Astrocyte of the hippocampus (primary cell): ENCODE measurements around the gene VPS39.

Source experiments
- DNase-seq: peaks from one replicate; pipeline ENCODE4 v3.0.0; 2011; ENCODE audit warnings: low read depth, low spot score

Gene VPS39

DNA sequence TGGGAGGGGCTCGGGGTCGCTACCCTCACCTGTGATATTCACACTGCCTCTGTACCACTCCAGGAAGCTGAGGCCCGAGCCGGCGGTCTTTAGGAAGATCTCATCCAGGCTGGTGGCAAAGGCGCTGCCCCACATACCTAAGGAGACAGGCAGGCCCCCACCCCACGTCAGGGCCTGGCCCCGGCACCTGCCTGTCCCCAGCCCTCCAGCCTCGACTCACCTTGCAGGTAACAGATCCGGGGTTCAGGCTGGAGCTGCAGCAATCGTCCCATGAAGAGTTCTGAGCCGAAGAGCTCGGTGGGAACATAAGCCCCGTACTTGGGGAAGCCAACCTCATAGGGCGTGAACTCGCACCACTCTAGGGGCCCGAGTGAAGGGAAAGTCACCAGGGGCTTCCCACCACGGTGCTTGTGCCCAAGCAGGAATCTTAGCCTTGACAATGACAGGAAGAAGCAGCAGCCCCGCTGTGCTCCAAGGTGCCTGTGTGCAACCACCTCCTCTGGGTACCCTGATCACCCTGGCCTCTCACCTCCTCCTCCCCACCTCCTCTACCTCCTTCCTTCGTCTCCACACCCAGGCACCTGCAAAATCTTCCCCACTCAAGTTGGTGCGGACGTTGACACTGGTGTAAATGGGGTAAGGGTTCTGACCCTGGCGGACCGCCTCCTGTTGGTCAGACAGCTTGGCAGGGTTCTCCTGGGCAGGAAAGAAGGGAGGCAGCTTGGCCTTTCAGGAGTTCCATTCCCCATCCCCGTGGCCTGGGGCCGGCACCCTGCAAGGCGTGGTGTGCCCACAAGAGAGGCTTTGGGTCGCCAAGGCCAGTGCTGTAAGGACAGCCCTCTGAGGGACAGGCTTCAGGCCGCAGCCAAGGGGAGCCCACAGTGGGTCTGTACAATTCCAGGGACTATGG is 62.3 kb downstream of the VPS39 start:
- no peak for DNase-seq

DNA sequence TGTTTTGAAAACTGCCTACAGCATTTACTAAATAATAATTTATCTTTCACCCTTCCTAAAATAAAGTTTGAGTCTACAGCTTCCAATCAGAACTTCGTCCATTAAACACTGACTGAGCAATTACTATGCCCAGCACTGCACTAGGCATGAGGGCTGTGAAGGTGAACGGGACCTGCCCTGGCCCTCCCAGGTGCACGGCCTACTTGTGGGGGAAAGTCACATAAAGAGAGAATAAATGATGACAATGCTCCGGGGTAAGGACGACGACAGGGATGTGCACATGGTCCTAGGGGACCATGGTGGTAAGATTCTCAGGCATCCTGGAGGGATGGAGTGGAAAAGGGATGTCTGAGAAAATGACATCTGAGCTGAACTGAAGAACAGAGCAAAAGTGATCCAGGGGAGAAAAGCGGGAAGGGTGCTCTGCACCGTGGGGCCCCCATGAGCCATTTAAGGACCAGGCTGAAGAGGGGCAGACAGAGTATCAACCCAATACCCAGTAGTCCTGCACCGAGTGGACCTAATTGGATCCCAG is 63.2 kb downstream of the VPS39 start:
- no peak for DNase-seq

DNA sequence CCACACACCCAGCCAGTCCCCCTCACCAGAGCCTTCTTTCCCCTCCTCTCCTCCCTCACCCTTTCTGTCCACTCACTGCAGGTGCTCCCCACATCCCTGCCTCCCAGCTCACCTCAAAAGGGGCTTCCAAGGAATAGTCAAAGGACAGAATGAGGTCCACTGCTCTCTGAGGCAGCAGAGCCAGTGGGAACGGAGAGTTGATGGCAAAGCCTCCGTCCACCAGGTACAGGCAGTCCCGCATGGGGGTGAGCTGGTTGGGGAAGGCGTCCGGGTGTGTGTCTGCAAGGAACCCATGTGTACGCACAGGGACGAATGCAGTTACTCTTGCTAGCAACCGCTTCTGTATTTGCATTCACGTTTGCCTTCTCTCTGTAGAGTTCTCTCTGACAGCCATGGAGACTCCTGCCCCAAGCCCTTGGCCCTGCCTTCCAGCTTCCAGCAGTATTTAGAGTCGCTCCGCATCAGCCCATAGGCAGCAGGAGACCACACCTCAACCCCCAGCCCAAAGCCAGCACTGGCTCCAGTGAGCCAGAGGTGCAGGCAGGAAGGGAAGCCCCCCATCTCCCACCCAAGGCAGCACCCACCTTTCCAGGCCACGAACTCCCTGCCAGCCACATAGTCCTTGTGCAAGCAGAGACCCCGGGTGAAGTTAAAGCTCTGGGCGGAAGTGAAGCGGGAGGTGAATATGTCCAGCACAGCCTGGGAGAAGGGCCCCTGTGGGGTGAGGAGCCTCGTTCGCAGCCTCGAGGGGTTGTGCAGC is 64.1 kb downstream of the VPS39 start:
- DNase-seq, result no peak

DNA sequence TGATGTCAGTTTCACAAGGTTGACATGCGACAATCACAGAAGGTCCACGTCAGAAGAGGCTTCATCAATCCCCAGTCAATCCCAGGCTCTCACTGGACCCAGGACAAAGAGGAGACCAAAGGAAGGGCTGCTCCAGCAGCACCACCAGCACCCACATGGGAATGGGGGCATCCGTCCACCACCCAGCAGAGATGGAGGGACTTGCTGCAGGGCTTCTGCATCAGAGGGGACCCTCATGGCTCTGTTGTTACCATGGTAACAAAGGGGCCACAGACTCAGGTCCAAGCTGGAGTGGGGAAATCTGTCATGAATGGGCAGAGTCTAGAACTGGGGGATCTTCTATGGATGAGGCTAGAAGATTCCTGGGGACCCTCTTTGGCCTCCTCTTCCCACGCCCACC is 64.7 kb downstream of the VPS39 start:
- no peak for DNase-seq

DNA sequence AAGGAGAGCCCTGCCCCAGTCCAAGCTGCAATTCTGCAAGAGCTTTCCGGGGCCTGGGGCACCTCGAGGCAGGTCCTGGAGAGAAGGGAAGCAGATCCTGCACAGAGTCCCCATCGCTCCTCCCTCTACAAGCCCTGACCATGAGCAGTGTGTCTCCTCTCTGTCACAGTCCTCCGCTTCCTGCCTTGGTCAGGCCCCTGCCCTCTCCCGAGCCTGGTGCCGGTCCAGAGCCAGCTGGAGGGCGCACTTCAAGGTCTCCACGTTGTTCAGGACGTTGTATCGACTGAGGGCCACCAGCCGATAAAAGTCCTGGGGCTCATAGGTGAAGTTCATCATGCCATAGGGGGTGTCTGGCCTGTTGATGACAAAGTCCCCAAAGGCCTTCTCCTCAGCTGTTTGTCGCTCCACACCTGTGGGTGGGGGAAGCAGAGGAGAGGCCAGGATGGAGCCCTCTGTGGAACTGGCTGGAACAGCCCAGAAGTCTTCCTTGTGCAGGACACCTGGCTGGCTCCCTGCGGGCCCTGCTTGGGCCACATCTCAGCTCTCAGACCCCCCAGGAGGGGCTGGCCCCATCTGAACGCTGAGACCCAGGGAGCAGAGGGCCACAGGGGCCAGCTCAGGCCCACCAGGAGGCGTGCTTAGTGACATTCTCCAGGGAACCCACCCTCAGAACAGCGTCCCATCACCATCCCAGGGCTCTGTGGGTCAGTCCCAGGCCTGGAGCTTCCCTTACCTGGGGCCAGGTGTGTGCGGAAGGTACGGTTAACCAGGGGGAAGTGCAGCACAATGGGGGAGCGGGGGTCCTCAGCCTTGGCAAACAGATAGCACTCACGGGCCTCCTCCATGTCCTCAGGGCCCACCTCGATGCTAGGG is 66.1 kb downstream of the VPS39 start:
- DNase-seq, result no peak

DNA sequence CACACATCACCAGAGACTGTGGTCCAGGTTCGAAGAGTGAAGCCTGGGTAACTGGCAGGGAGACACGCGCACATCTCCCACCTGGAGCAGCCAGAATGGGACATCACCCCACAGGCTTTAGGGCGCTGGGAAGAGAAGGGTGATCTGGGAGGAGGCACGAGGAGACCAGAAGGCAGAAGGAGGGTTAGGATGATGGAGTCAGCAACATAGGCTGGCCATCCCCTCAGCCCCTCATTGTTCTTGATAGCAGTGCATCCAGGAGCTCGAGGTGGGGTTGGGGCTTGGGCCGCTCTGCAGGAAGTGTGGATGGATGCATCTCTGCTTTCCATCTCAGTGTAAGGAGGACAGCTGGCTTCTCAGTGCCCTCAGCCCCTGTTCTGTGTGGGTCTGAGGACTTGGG is 66.9 kb downstream of the VPS39 start:
- no peak for DNase-seq

DNA sequence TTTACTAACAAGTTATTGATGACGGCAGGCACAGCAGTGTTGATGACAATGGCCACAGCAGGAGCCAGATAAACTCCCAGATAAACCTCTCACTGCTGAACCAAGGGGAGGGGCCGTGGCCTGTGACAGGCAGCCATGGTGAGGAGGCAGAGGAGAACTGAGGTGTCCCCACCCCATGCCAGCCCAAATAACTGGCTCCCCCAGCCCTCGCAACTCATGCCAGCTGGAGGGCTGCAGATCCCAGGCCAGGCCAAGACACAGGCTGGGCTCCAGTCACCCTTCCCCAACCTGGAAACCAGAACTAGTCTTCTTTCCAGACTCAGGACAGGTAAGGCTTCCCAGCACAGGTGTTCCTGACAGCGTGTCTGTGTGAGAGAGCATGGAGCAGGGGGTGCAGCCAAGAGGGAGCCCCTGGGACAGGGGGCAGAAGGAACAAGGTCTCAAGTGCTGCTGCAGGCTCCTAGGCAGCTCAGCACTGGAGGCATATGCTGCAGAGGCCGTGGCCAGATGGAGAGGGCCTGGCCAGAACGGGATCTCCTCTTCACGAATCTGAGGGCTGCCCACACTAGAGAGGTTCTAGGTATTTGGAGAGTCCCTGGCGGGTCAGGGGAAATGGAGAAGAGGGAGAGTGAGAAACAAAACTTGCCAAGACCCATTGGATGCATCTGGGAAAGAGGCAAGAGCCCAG is 67.6 kb downstream of the VPS39 start:
- DNase-seq, result no peak

DNA sequence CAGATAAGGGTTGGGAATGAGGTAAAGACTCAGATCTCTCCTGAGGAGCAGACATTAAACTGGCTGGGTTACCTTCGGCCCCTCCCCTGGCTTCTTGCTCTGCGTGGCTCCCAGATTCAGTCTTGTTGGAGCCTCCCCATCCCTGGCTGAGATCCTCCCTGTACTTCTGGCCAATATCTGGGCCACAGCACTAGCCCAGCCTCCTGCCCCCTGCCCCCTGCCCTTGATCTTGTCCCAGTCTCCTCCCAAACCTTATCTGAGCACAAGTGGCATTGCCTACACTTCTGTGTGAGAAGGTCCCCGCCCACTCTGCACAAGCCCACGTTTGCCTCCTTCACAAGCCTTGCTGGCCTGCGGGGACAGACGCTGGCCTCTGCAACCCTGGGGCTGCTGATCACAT is 68.5 kb downstream of the VPS39 start:
- no peak for DNase-seq

DNA sequence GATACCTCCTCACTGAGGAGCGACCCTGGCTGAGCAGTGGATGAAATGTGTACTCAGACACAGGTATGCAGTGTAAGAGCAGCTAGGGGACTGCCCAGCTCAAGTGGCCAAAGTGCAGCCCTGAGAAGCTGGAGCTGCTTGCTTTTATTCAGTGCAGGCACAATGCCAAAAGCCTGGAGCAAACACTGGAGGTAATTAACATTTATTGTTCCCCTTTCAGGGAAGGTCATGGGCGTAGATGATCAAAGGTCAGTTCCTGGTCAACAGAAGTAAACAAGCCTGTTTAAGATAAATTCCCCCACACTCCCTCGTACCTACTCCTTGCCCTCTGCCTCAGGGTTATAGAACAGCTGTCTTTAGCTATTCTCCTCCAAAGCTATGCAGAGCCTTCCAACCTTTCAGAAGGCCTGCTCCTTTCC is 69.1 kb downstream of the VPS39 start:
- no peak for DNase-seq

DNA sequence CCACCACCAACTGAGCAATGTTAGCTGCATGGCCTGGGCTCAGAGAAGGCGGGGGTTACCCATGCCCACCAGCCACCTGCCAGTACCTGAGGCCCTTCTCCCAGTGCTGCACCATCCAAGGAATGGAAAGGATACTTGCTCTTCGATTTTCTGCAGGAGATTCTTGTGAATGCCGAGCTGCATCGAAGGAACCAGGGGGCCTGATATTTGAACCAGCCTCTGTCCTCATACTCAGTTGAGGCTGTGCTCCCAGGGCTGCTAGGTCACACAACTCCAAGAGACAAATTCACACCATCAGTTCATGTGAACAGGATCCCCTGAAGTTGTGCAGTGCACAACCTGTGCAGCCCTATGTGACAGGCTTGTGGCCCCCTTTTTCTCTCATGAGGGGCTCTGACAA is 69.7 kb downstream of the VPS39 start:
- no peak for DNase-seq

DNA sequence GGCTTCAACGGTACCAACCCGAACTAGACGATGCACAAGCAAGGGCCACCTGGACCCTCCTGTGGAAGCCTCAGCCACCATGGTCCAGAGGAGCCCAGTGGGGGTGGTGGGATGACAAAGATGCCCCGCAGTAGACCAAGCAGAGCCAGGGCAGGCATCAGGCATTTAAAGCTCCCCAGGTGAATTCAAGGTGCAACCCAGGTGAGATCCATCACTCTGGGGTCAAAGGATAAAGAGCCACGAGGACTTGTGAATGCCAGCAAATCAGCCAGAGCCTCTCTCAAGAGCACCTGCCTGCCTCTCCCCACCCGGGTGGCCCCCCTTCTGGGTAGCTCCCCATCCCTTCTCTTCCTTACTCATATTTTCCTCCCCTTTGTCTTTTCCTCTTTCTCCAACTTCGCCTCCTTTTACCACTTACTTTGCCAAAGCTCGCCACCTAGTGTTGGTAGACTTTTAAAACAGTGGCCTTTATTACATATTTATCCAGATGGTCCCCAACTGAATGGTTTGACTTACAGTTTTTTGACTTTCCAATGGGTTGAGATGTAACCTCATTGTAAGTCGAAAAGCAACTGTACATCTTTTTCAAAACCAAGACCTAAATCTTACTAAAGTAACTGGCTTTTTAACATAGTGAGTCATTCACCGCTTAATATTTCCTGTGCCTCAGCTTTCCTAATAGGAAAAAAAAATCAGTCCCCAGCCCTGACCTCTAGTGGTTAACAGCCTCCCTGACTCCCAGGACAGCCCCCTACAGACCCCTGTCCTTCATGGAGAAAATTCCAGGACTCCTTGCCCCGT is 70.4 kb downstream of the VPS39 start:
- DNase-seq, result peak; percentile 67

DNA sequence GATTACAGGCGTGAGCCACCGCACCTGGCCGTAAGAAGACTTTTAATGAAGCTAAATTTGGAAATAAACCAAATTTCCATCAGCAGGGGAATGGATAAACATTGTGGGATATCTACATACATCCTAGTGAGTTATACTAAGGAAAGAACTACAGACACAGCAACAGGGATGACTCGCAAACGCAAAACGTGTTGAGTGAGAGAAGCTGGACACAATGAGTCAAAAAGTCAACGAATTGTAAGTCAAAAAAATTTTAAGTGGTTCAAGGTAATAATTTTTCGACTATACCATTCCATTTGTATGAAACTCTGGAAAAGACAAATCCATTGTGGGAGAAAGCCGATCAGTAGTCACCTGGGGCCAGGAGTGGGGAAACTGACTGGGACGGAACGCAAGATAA is 71.6 kb downstream of the VPS39 start:
- no peak for DNase-seq

DNA sequence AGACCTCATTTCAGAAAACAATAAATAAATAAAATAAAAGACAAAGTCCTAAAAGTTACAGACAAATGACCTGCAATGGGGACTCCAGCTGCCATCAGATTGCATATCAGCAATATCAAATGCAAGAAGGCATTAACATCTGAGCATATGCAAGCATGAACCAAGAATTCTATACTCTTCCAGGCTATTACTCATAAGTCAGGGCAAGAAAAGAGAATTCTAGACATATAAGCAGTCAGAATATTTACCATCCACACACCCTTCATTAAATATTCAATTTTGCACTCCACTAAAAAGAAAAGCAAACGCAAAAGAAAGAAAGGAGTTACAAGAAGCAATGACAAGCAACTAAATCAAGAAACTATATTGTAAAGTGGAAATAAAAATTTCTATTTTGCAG is 72.8 kb downstream of the VPS39 start:
- DNase-seq, result no peak

DNA sequence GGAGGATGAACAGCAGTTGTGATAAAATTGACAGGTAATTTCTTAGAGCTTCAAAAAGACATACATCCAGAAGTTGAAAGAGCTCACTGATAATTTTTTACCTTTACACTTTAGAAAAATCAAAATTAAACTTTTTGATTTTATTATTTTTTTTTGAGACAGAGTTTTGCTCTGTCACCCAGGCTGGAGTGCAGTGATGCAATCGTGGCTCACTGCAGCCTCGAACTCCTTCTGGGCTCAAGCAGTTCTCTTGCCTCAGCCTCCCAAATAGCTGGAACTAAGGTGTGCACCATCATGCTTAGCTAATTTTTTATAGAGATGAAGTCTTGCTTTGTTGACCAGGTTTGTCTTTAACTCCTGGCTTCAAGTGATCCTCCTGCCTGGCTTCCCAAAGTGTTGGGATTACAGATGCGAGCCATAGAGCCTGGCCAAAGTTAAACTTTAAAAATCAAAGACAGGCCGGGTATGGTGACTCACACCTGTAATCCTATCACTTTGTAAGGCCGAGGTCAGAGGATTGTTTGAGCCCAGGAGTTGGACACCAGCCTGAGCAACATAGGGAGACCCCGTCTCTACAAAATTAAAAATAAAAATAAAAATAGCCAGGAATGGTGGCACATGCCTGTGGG is 73.4 kb downstream of the VPS39 start:
- DNase-seq, result no peak

DNA sequence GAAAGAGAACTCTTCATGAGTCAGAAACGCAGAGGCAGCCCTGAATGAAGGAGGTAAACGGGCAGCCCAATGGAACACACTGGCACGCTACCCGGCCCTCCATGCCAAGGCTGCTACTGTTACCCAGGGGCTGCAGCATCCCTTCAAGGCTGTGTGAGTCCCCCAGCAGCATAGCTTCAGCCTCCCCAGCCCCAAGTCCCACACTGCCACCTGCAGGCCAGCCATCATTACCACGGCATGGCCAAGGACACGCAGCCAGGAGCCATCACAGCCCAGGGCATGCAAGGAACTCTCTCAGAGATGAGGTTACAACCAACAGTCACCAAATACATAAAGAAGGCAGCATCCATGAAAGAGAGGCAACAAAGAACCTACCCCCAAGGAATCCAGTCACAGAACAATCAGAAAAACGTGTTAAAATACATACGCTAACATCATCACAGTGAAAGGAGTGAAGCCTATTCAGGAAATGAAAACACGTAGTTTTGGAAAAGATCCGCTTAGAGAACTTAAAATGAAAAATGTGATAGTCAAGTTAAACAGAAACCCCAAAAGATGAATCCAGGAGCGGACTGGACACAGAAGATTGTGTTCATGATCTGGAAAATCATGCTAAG is 74.1 kb downstream of the VPS39 start:
- peak; percentile 44 for DNase-seq

DNA sequence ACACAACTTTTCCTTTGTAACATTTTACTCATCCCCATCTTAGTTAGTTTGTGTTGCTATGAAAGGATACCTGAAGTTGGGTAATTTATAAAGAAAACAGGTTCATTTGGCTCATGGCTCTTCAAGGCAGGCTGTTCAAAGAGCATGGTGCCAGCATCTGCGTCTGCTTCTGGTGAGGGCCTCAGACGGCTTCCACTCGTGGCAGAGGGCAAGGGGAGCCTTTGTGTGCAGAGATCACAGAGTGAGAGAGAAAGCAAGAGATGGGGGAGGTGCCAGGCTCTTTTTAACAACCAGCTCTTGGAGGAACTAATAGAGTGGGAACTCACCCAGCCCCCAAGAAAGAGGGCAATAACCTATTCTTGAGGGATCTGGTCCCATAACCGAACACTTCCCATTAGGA is 74.7 kb downstream of the VPS39 start:
- no peak for DNase-seq

DNA sequence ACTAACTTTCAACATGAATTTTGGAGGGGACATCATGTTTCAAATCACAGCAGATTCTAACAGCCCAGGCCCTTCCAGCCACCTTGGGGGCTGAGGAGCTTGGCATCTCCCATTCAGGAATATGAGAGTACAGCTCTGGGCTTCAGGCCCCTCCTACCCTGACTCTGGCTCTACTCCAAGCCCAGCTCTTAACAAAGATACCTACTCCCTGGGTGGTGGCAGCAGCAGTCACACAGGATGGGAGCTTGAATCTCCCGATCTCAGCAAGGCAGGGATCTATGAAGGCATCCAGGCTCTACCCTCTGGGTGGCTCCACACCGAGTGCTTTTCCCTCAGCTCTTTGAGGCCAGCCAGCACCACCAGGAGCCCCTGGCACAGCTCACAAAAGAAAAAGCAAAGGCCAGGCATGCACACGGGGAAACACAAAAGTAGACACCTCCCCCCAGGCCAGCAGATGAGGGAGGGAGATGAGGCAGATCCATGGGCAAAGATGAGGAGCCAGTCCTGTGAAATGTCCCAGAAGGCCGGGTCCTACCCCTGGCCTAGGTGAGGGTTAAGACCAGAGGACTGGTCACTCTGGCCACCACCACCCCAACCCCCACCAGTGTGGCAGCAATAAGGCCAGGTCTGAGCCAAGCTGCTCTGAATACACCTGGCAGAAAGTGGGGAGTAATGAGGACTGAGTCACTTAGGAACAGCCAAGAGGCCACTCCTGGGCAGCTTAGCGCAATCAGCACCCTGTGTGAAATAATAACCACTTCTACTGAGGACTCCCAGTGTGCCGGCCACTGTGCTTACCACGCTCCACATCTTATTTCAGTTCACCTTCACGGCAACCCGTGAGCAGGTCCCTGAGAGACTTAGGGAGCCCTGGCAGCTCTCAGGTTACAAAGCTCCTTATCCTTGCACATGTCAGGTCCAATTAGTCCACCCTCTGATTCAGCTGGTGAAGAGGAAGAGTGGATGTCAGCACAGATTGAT is 76.0 kb downstream of the VPS39 start:
- DNase-seq, result peak; percentile 47

DNA sequence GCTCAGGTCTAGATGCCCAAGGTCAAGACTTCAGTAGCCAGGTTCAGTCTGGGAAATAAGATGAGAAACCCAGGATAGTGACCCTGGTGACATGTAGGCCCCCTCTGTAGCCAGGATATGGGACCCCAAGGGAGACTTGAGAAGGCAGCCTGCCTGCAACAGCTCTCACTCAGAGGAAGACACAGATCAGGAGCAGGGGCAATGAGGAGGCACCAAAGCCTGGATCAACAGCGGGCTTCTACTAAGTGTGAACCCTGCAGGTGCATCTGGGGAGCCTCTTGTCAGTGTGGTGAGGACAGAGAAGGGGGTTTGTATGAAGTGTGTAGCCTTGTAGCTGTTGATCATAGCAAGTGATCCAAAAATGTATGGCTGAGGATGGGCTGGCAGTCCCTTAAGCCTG is 77.1 kb downstream of the VPS39 start:
- DNase-seq, result no peak
